Mesodermal cell (in vitro differentiated cells): ENCODE results near the gene CRK.

ENCODE experiments used
- H3K27ac ChIP-seq: 2 replicates; pipeline ENCODE4 v1.7.0; 2013; ENCODE audit warnings: mild to moderate bottlenecking, low read depth, low read length, moderate library complexity; ENCODE audit not compliant: severe bottlenecking
- H3K36me3 ChIP-seq: 2 replicates; pipeline ENCODE4 v1.7.1; 2013; ENCODE audit warnings: mild to moderate bottlenecking, low read length, moderate library complexity; ENCODE audit not compliant: control insufficient read depth, insufficient read depth
- H3K4me1 ChIP-seq: one replicate; pipeline ENCODE4 v1.7.1; 2013; ENCODE audit warnings: mild to moderate bottlenecking, low read length; ENCODE audit not compliant: insufficient read depth, control insufficient read depth, poor library complexity, severe bottlenecking
- H3K4me3 ChIP-seq: 2 replicates; pipeline ENCODE4 v1.7.0; 2013; ENCODE audit warnings: low read length, control low read depth, mild to moderate bottlenecking; ENCODE audit not compliant: insufficient read depth, poor library complexity, severe bottlenecking; ENCODE audit errors: extremely low read depth
- H3K9me3 ChIP-seq: 2 replicates; pipeline ENCODE4 v1.7.1; 2013; ENCODE audit warnings: mild to moderate bottlenecking, low read length, moderate library complexity; ENCODE audit not compliant: control insufficient read depth
- WGBS, 2 experiments: methylation state at CpG; one replicate each; pipeline ENCODE4 v1.1.5; 2013; ENCODE audit warnings: missing lambda C conversion rate in 2 of 2; ENCODE audit not compliant: insufficient coverage in 2 of 2; 5-methylcytosine and 5-hydroxymethylcytosine counted together

CRK gene

GRCh38 chr17:1372618-1373017 lies 83.4 kb downstream of the CRK start:
- WGBS, 2 experiments = 79 to 82% methylated on average over 5 to 7 of the region's 7 CpGs
- H3K36me3 ChIP-seq = peaks cover 71% of the 10 kb centered on the region
- no peak overlapping the region for H3K4me3 ChIP-seq
- no peak overlapping the region for H3K27ac ChIP-seq
- H3K4me1 ChIP-seq = peaks cover 3% of the 10 kb centered on the region
- H3K9me3 ChIP-seq = no peaks in the 10 kb centered on the region

GRCh38 chr17:1371893-1372590 lies 84.0 kb downstream of the CRK start:
- Histone ChIP-seq H3K4me3 (no peak overlapping the region), H3K36me3 (peaks cover 65% of the 10 kb centered on the region), H3K4me1 (peaks cover 3% of the 10 kb centered on the region), H3K9me3 (no peaks in the 10 kb centered on the region), H3K27ac (no peak overlapping the region)
- 93 to 94% methylated on average over 15 of the region's 17 CpGs for WGBS, 2 experiments
